GM23338 (cell line): ENCODE results near the gene HRNR. TPM values are rescaled to one million over a fixed set of nuclear protein-coding genes. Genes with fewer than 3 reads are reported as not detected.

Source experiments
- ATAC-seq: fragments of 200-7000 bp; cut with Tn5 transposase; 3 replicates; pipeline ENCODE4 v1.9.1; 2020
- DNase-seq: peaks from one replicate; pipeline ENCODE4 v3.0.0-alpha.2; 2015; ENCODE audit warnings: low spot score
- H2AFZ ChIP-seq: fragments of 200-600 bp; sonication (generic); 2 replicates; pipeline ENCODE4 v1.8.0; 2016; ENCODE audit warnings: antibody characterized with exemption, mild to moderate bottlenecking, moderate library complexity
- H3F3A ChIP-seq: fragments of 200-600 bp; sonication (generic); replicated peaks from 2 replicates; pipeline ENCODE4 v1.8.0; 2017; ENCODE audit warnings: antibody characterized with exemption, mixed run types, low read depth
- H3K27ac ChIP-seq: fragments of 200-600 bp; sonication (generic); 2 replicates; pipeline ENCODE4 v1.6.1; 2016; ENCODE audit warnings: low read depth
- H3K27me3 ChIP-seq: fragments of 200-600 bp; sonication (generic); 2 replicates; pipeline ENCODE4 v1.8.0; 2016; ENCODE audit warnings: mild to moderate bottlenecking, mixed run types, moderate library complexity; ENCODE audit not compliant: insufficient read depth
- H3K36me3 ChIP-seq: fragments of 200-600 bp; sonication (generic); 2 replicates; pipeline ENCODE4 v1.8.0; 2016; ENCODE audit warnings: mild to moderate bottlenecking; ENCODE audit not compliant: insufficient read depth
- H3K4me1 ChIP-seq: fragments of 200-600 bp; sonication (generic); 2 replicates; pipeline ENCODE4 v1.8.0; 2016; ENCODE audit warnings: mild to moderate bottlenecking, moderate library complexity; ENCODE audit not compliant: insufficient read depth
- H3K4me2 ChIP-seq: fragments of 200-600 bp; sonication (generic); 2 replicates; pipeline ENCODE4 v1.7.1; 2017; ENCODE audit warnings: mixed run types
- H3K4me3 ChIP-seq: fragments of 200-600 bp; sonication (generic); 2 replicates; pipeline ENCODE4 v1.6.1; 2016; ENCODE audit warnings: mixed run types
- H3K79me2 ChIP-seq: fragments of 200-600 bp; sonication (generic); replicated peaks from 2 replicates; pipeline ENCODE4 v1.8.0; 2017; ENCODE audit warnings: mild to moderate bottlenecking; ENCODE audit not compliant: insufficient read depth
- H3K9me2 ChIP-seq: fragments of 200-600 bp; sonication (generic); 2 replicates; pipeline ENCODE4 v1.8.0; 2017; ENCODE audit not compliant: insufficient read depth
- H4K20me1 ChIP-seq: fragments of 200-600 bp; sonication (generic); replicated peaks from 2 replicates; pipeline ENCODE4 v1.8.0; 2017; ENCODE audit warnings: mild to moderate bottlenecking; ENCODE audit not compliant: insufficient read depth
- H3K27ac Mint-ChIP-seq: 2 replicates; pipeline ENCODE4 v1.8.0; 2020; ENCODE audit warnings: inconsistent platforms, mild to moderate bottlenecking, moderate library complexity, mixed read lengths
- H3K27me3 Mint-ChIP-seq: 3 replicates; pipeline ENCODE4 v1.8.0; 2022; ENCODE audit warnings: low read depth, mild to moderate bottlenecking, moderate library complexity, mixed read lengths, inconsistent platforms; ENCODE audit not compliant: insufficient read depth, poor library complexity
- H3K36me3 Mint-ChIP-seq: 3 replicates; pipeline ENCODE4 v1.8.0; 2021; ENCODE audit warnings: low read depth, mild to moderate bottlenecking, inconsistent platforms, moderate library complexity, mixed read lengths
- H3K4me1 Mint-ChIP-seq: 3 replicates; pipeline ENCODE4 v1.8.0; 2020; ENCODE audit warnings: mild to moderate bottlenecking, inconsistent platforms, mixed read lengths
- H3K4me3 Mint-ChIP-seq: 3 replicates; pipeline ENCODE4 v1.8.0; 2021; ENCODE audit warnings: moderate library complexity, mild to moderate bottlenecking, inconsistent platforms, mixed read lengths
- H3K9me3 Mint-ChIP-seq: 3 replicates; pipeline ENCODE4 v1.8.0; 2020; ENCODE audit warnings: moderate library complexity, mild to moderate bottlenecking, inconsistent platforms, mixed read lengths
- CREB1 ChIP-seq: fragments of 250-450 bp; sonication (Bioruptor Pico); IDR thresholded peaks from 2 replicates; pipeline ENCODE4 v1.5.0; 2020; ENCODE audit warnings: low read depth, mild to moderate bottlenecking, moderate library complexity
- EZH2 ChIP-seq: fragments of 200-600 bp; sonication (generic); IDR thresholded peaks from one replicate; pipeline ENCODE4 v1.8.0; 2017; ENCODE audit warnings: antibody characterized with exemption, mild to moderate bottlenecking, low read depth; ENCODE audit not compliant: unreplicated experiment
- EZH2phosphoT487 ChIP-seq: fragments of 200-600 bp; sonication (generic); IDR thresholded peaks from one replicate; pipeline ENCODE4 v1.8.1; 2018; ENCODE audit warnings: antibody characterized with exemption; ENCODE audit not compliant: unreplicated experiment
- JUNB ChIP-seq: IDR thresholded peaks from one replicate; pipeline ENCODE4 v1.6.1; 2016; ENCODE audit warnings: antibody characterized with exemption; ENCODE audit not compliant: unreplicated experiment
- NANOG ChIP-seq: IDR thresholded peaks from 2 replicates; pipeline ENCODE4 v1.6.1; 2016; ENCODE audit warnings: antibody characterized with exemption, borderline replicate concordance
- POLR2AphosphoS5 ChIP-seq: IDR thresholded peaks from 2 replicates; pipeline ENCODE4 v1.6.1; 2016; ENCODE audit warnings: antibody characterized with exemption, low read depth
- STAT1 ChIP-seq: IDR thresholded peaks from one replicate; pipeline ENCODE4 v1.6.1; 2016; ENCODE audit warnings: antibody characterized with exemption; ENCODE audit not compliant: unreplicated experiment
- ZNF114 ChIP-seq: fragments of 250-450 bp; sonication (Bioruptor Pico); IDR thresholded peaks from 2 replicates; pipeline ENCODE4 v1.5.0; 2020; ENCODE audit warnings: mild to moderate bottlenecking, moderate library complexity
- ZNF331 ChIP-seq: fragments of 250-450 bp; sonication (Bioruptor Pico); IDR thresholded peaks from 2 replicates; pipeline ENCODE4 v1.5.0; 2020; ENCODE audit warnings: low read depth, mild to moderate bottlenecking, moderate library complexity
- polyA plus RNA-seq: library from polyadenylated mRNA; unstranded; fragments of >200 nt; fragmentation: Nextera tagmentation; extraction: Ambion mirVana; gene quantifications from 2 replicates; pipeline ENCODE4 v1.2.1, GENCODE V29; 2016
- total RNA-seq: library from RNA; depleted of rRNA; stranded (reverse); fragments of >200 nt; shearing (Covaris generic); gene quantifications from 2 replicates; pipeline ENCODE4 v1.2.3, GENCODE V29; 2014
- TF ChIP-seq, protein P1 (sequence below): IDR thresholded peaks from 2 replicates; pipeline ENCODE4 v1.6.1; 2016; ENCODE audit warnings: antibody characterized with exemption
- TF ChIP-seq, protein P2 (sequence below): IDR thresholded peaks from one replicate; pipeline ENCODE4 v1.6.1; 2018; ENCODE audit warnings: antibody characterized with exemption; ENCODE audit not compliant: unreplicated experiment
- TF ChIP-seq, protein P3 (sequence below): fragments of 250-450 bp; sonication (Bioruptor Pico); IDR thresholded peaks from 2 replicates; pipeline ENCODE4 v1.5.0; 2020; ENCODE audit warnings: mild to moderate bottlenecking, moderate library complexity
- TF ChIP-seq, protein P4 (sequence below), 2 experiments: fragments of 200-600 bp in 1 of 2; sonication (generic) in 1 of 2; conservative IDR thresholded peaks; 2 replicates each; pipeline versions ENCODE4 v1.5.1 to v1.6.1; 2016 to 2017; ENCODE audit warnings: antibody characterized with exemption in 2 of 2, low read depth in 2 of 2, mild to moderate bottlenecking in 2 of 2, moderate library complexity in 1 of 2

HRNR gene
- total and polyA plus RNA-seq, 2 experiments from 2014 or later: not detected

DNA sequence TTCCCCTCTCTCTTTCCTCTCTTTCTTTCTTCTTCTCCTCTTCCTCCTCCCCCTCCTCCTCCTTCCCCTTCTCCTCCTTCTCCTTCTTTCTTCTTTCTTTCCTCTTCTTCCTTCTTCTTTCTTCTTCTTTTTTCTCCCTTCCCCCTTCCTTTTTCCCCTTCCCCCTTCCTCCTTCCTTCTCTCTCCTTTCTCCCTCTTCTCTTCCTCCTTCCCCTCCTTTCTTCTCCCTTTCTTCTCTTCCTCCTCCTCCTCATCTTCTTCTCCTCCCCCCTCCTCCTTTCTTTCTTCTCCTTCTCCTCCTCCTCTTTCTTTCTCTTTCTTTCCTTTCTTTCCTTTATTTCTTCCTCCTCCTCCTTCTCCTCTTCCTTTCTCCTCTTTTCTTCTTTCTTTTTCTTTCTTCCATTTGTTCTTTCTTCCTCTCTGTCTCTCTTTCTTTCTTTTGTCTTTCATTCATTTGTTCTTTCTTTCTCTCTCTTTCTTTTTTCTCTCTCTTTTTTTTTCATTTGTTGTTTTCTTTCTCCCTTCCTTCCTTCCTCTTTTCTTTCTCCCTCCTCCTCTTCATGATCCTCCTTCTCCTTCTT, 26.5 kb downstream of the HRNR start:
- Histone ChIP-seq H3F3A (no peaks in the 10 kb centered on the region), H3K36me3 (no peaks in the 10 kb centered on the region), H3K4me1 (no peaks in the 10 kb centered on the region), H3K27ac (no peak overlapping the region), H3K27me3 (no peaks in the 10 kb centered on the region), H2AFZ (no peak overlapping the region), H3K9me2 (no peaks in the 10 kb centered on the region), H3K4me2 (no peak overlapping the region), H4K20me1 (no peaks in the 10 kb centered on the region), H3K79me2 (no peaks in the 10 kb centered on the region), H3K4me3 (no peak overlapping the region)
- Mint-ChIP-seq H3K27me3 (peaks cover 3% of the 10 kb centered on the region), H3K36me3 (peaks cover 9% of the 10 kb centered on the region), H3K9me3 (peaks cover 35% of the 10 kb centered on the region), H3K4me1 (no peaks in the 10 kb centered on the region), H3K27ac (no peak overlapping the region), H3K4me3 (no peak overlapping the region; the same call in 2 of the 3 replicates)
- TF ChIP-seq, protein P1, sequence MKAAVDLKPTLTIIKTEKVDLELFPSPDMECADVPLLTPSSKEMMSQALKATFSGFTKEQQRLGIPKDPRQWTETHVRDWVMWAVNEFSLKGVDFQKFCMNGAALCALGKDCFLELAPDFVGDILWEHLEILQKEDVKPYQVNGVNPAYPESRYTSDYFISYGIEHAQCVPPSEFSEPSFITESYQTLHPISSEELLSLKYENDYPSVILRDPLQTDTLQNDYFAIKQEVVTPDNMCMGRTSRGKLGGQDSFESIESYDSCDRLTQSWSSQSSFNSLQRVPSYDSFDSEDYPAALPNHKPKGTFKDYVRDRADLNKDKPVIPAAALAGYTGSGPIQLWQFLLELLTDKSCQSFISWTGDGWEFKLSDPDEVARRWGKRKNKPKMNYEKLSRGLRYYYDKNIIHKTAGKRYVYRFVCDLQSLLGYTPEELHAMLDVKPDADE: no peak
- TF ChIP-seq, protein P2, sequence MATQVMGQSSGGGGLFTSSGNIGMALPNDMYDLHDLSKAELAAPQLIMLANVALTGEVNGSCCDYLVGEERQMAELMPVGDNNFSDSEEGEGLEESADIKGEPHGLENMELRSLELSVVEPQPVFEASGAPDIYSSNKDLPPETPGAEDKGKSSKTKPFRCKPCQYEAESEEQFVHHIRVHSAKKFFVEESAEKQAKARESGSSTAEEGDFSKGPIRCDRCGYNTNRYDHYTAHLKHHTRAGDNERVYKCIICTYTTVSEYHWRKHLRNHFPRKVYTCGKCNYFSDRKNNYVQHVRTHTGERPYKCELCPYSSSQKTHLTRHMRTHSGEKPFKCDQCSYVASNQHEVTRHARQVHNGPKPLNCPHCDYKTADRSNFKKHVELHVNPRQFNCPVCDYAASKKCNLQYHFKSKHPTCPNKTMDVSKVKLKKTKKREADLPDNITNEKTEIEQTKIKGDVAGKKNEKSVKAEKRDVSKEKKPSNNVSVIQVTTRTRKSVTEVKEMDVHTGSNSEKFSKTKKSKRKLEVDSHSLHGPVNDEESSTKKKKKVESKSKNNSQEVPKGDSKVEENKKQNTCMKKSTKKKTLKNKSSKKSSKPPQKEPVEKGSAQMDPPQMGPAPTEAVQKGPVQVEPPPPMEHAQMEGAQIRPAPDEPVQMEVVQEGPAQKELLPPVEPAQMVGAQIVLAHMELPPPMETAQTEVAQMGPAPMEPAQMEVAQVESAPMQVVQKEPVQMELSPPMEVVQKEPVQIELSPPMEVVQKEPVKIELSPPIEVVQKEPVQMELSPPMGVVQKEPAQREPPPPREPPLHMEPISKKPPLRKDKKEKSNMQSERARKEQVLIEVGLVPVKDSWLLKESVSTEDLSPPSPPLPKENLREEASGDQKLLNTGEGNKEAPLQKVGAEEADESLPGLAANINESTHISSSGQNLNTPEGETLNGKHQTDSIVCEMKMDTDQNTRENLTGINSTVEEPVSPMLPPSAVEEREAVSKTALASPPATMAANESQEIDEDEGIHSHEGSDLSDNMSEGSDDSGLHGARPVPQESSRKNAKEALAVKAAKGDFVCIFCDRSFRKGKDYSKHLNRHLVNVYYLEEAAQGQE: no peak
- TF ChIP-seq CREB1 (CRISPR knock-in tag) (no peak), POLR2AphosphoS5 (no peak), STAT1 (no peak), EZH2phosphoT487 (no peak), ZNF331 (no peak), NANOG (no peak), ZNF114 (CRISPR knock-in tag) (no peak), EZH2 (no peak), JUNB (no peak)
- TF ChIP-seq, protein P3, sequence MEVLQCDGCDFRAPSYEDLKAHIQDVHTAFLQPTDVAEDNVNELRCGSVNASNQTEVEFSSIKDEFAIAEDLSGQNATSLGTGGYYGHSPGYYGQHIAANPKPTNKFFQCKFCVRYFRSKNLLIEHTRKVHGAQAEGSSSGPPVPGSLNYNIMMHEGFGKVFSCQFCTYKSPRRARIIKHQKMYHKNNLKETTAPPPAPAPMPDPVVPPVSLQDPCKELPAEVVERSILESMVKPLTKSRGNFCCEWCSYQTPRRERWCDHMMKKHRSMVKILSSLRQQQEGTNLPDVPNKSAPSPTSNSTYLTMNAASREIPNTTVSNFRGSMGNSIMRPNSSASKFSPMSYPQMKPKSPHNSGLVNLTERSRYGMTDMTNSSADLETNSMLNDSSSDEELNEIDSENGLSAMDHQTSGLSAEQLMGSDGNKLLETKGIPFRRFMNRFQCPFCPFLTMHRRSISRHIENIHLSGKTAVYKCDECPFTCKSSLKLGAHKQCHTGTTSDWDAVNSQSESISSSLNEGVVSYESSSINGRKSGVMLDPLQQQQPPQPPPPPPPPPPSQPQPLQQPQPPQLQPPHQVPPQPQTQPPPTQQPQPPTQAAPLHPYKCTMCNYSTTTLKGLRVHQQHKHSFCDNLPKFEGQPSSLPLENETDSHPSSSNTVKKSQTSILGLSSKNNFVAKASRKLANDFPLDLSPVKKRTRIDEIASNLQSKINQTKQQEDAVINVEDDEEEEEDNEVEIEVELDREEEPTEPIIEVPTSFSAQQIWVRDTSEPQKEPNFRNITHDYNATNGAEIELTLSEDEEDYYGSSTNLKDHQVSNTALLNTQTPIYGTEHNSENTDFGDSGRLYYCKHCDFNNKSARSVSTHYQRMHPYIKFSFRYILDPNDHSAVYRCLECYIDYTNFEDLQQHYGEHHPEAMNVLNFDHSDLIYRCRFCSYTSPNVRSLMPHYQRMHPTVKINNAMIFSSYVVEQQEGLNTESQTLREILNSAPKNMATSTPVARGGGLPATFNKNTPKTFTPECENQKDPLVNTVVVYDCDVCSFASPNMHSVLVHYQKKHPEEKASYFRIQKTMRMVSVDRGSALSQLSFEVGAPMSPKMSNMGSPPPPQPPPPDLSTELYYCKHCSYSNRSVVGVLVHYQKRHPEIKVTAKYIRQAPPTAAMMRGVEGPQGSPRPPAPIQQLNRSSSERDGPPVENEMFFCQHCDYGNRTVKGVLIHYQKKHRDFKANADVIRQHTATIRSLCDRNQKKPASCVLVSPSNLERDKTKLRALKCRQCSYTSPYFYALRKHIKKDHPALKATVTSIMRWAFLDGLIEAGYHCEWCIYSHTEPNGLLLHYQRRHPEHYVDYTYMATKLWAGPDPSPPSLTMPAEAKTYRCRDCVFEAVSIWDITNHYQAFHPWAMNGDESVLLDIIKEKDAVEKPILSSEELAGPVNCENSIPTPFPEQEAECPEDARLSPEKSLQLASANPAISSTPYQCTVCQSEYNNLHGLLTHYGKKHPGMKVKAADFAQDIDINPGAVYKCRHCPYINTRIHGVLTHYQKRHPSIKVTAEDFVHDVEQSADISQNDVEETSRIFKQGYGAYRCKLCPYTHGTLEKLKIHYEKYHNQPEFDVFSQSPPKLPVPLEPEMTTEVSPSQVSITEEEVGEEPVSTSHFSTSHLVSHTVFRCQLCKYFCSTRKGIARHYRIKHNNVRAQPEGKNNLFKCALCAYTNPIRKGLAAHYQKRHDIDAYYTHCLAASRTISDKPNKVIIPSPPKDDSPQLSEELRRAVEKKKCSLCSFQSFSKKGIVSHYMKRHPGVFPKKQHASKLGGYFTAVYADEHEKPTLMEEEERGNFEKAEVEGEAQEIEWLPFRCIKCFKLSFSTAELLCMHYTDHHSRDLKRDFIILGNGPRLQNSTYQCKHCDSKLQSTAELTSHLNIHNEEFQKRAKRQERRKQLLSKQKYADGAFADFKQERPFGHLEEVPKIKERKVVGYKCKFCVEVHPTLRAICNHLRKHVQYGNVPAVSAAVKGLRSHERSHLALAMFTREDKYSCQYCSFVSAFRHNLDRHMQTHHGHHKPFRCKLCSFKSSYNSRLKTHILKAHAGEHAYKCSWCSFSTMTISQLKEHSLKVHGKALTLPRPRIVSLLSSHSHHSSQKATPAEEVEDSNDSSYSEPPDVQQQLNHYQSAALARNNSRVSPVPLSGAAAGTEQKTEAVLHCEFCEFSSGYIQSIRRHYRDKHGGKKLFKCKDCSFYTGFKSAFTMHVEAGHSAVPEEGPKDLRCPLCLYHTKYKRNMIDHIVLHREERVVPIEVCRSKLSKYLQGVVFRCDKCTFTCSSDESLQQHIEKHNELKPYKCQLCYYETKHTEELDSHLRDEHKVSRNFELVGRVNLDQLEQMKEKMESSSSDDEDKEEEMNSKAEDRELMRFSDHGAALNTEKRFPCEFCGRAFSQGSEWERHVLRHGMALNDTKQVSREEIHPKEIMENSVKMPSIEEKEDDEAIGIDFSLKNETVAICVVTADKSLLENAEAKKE: no peak
- TF ChIP-seq, protein P4, sequence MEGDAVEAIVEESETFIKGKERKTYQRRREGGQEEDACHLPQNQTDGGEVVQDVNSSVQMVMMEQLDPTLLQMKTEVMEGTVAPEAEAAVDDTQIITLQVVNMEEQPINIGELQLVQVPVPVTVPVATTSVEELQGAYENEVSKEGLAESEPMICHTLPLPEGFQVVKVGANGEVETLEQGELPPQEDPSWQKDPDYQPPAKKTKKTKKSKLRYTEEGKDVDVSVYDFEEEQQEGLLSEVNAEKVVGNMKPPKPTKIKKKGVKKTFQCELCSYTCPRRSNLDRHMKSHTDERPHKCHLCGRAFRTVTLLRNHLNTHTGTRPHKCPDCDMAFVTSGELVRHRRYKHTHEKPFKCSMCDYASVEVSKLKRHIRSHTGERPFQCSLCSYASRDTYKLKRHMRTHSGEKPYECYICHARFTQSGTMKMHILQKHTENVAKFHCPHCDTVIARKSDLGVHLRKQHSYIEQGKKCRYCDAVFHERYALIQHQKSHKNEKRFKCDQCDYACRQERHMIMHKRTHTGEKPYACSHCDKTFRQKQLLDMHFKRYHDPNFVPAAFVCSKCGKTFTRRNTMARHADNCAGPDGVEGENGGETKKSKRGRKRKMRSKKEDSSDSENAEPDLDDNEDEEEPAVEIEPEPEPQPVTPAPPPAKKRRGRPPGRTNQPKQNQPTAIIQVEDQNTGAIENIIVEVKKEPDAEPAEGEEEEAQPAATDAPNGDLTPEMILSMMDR (conservative IDR thresholded peaks at IDR 0.05; ENCODE audit: low read depth in 2 of 2): no peak
- ATAC-seq (no peak), DNase-seq (no peak)
